HG02943 (cell line): ENCODE measurements around the gene NDUFA1.
A peak's percentile ranks its signal among the peaks of the same experiment; 100 is the strongest.
"Not testable (repeated sequence)": the region's sequence is repeated elsewhere in the genome, so short reads cannot be mapped to it uniquely, and the experiment has no call there.

ENCODE experiments used
- ATAC-seq: cut with Tn5 transposase; IDR thresholded peaks from one replicate; pipeline ENCODE4 v1.9.1; 2021; ENCODE audit warnings: mild to moderate bottlenecking, low read depth, moderate library complexity; ENCODE audit not compliant: unreplicated experiment

Gene NDUFA1

DNA sequence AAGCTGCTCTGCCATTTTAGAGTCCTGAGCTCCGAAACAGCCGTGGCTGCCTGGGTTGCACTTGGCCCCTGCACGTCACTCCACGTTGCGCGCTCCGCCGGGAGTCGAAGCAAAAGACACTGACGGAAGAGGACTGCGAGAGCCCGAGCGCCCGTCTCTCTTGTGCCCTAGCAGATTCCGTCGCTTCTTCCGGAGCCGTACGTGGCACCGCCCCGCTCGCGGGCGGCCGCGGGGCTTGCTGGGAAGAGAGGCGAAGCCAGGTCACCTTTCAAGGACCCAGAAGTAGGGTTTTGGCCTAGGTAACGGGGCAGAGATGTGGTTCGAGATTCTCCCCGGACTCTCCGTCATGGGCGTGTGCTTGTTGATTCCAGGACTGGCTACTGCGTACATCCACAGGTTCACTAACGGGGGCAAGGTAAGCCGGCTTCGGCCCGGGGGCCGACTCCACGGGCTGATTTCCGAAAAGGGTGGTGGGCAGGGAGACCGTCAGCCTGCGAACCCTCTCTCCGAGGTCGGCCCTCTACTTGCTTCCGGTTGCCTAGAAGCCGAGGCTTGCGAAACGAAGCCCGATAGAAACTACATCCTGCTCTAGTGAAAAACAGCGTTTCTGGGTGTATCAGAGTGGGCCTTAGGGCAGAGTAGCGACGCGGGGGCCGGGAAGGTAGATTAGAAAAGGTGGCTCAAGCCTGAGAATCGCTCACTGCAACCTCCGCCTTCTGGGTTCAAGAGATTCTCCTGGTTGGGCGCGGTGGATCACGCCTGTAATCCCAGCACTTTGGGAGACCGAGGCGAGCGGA lies at the start of gene NDUFA1, which contains the start of gene RNF113A:
NDUFA1 (plus strand) TSS at position 234 of the 797 bp plus-strand sequence; CDS start at position 314, 80 bp downstream.
RNF113A (minus strand) TSS at position 135 of the 797 bp plus-strand sequence; CDS start at position 15, 120 bp downstream.
- ATAC-seq: peak; percentile 73

DNA sequence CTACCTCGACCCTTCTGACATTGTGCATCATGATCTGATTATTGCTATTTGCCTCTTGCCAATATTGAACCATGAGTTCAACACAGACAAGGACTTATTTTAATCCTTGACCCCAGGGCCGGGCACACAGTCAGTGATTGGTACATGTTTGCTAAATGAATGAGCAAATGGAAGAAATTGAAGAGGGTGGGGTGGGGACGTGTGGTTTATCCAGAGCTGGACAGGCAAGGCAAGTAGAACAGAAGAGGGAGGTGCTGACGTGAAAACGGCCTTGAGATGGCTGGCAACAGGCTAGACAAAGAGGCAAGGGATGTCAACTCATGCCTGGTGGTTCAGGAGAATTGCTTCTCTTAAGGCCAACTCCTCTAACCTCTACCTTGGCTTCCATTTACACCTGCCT lies 47.4 kb upstream of the NDUFA1 start:
- ATAC-seq: not testable (repeated sequence)

DNA sequence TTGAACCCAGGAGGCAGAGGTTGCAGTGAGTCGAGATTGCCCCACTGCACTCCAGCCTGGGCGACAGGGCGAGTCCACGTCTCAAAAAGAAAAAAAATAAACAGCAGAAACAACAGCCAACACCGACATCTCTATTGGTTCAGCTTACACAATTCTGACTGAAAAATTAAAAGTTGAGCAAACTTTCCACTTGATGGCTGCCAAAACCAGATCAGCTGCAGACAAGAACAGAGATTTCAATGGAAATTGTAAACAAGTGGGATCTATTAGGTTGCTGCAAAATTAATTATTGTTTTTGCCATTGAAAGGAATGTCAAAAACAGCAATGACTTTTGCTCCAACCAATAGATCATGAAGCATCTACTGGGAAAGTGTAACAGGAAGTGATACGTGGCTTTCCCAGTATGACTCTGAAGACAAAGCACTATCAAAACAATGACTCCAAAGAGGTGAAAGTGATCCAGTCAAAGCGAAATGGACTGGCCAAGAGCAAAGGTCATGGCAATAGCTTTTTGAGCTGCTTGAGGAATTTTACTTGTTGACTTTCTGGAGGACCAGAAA lies 45.2 kb upstream of the NDUFA1 start:
- no peak for ATAC-seq

DNA sequence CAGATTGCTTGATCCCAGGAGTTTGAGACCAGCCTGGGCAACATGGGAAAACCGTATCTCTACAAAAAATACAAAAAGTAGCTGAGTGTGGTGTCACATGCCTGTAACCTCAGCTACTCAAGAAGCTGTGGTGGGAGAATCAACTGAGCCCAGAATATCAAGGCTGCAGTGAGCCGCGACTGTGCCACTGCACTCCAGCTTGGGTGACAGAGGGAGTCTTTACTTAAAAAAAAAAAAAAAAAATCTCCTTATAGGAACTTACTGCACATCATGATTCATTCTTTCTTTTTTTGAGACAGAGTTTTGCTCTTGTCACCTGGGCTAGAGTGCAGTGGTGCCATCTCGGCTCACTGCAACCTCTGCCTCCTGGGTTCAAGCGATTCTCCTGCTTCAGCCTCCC lies 43.2 kb upstream of the NDUFA1 start:
- ATAC-seq: no peak

DNA sequence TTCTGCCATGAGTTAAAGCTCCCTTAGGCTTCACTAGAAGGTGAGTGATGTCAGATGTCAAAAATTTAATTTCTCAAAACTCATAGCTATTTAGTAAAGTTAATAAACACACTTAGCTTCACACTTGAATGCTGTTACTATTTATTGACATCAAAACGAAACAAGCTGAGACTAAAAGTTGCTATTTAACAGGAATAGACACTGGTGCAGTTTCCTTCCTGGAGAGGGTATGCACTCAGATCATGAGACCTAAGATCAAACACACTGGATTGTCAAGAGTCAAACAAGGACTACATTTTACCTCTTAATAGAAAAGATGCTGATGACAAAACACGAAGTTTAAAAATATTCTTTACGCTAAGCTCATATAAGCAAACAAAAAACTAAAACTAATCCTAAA lies 37.7 kb upstream of the NDUFA1 start:
- ATAC-seq: no peak

DNA sequence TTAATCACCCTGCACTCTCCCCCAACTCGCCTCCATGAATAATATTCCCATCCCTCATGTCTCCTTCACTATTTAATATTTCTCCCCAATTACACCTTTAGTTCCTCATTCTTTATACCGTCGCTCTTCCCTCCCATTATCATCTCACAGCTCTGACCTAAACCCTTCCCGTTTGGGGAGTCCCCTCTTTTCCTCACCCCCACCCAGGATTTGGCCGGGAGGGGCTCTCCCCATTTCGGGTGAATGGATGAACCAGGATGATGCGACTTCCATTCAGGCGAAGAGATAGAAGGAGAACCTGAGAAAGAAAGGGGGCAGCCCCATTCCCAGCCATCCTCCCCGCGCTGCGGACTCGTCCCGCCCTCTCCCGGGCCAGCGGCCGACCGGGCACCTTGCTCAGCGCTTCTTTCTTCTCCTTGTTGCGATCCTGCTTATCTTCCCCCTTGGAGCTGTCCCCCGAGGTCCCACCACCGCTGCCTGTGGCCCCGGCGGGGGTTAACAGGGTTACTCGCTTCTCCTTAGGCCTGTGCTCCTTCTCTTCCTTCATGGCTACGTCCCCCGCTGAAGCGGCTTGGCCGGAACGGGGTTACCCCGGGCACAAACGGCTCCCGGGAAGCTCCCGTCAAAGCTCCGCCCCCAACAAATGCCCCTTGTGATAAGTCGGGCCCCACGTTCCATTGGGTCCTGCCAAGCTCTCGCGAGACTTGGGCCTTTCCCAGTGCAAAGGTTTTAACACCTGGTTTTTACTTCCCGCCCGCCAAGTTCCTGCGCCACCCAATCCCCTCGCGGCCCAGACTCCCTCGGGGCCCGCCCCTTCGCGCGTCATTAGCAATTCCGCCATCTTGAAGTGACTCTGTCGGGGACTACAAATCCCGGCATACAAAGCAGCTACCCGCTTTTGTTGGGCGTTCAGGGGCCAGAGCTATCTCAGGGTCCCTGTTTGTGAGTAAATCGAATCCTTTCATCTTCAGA lies 19.0 kb upstream of the NDUFA1 start, which contains the start of gene UPF3B:
UPF3B (minus strand) TSS at position 582 of the 972 bp plus-strand sequence; CDS start at position 547, 35 bp downstream.
- ATAC-seq: peak; percentile 98

DNA sequence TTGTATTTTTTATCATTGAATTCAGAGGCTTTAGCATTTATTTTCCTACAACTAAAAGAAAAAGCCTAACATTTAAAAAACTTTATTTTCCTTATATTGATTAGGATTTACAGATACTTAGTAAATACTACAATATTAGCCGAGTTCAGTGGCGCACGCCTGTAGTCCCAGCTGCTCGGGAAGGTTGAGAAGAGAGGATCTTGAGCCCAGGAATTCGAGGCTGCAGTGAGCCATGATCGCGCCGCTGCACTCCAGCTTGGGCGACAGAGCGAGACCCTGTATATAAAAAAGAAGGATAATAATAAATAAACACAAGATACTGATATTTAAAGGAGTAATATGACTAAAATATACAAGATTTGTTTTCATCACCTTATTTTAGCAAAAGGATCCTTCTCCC lies 18.2 kb upstream of the NDUFA1 start:
- no peak for ATAC-seq

DNA sequence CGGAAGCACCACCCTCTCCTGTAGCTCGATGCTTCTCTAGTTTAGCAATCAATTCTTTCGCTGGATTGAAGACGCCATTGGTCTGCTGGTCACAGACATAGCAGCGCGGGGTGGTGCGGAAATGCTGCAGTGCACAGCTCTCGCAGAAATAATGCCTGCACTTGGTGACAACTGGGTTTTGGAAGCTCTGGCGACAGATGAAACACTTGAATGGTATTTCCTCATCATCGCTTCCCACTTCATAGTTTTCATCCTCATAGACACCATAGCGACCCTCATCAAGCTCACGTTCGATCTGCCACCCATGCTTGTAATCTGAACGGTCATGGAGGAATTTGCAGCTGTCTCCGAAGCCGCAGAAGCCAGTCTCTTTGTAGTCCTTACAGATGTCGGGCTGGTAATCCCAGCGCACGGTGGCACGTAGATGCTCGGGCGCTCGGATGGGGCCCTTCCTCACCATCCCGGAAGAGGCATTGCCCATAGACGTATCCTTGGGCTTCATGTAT lies 953 bp upstream of the NDUFA1 start:
- ATAC-seq: peak; percentile 15

DNA sequence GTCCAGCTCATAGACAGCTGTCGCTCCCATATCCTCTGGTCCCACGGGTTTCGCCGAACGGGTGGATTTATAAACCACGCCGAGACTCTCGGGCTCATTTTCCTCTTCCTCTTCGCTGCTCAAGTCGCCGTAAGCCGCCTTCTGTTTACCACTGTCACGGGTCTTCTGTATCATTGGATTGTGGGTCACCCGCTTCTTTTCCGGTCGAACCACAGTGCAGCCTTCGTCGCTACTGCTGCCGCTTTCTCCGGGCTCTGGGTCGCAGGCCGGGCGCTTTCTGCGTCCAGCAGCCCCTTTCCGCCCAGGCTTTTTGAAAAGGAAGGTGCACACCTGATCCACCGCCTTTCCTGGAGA lies 410 bp upstream of the NDUFA1 start:
- ATAC-seq: peak; percentile 42

DNA sequence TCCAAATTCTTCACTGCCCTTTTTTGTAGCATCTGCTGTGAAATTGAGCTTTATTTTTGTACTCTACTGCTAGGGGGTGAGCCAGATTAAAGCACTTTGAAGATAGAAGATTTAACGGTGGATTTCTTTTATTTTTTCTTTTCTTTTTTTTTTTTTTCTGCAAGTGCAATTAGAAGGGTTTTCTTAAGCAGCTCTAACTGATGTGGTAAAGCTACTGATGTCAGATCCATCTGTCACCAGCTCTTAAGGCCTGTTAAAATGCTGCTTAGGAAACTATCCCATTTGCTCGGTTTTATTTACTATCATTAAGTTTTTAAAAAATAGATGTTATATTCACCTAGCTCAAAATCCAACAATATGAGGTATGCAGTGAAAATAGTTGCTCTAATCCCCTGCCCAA lies 7.1 kb downstream of the NDUFA1 start:
- ATAC-seq: no peak

DNA sequence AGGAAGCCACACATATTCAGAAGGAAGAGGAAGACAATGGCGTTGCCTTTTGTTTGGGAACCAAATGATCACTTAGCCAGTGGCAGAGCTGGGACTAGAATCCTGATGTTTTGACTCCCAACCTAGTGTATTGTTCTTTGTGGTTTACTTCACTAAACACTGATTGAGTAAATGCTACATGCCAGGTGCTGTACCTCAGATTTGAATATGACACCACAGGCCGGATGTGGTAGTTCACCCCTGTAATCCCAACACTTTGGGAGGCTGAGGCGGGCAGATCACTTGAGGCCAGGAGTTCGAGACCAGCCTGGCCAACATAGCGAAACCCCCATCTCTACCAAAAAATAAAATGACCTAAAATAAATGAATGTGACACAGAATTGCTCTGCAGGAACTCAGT lies 8.4 kb downstream of the NDUFA1 start:
- ATAC-seq: no peak

DNA sequence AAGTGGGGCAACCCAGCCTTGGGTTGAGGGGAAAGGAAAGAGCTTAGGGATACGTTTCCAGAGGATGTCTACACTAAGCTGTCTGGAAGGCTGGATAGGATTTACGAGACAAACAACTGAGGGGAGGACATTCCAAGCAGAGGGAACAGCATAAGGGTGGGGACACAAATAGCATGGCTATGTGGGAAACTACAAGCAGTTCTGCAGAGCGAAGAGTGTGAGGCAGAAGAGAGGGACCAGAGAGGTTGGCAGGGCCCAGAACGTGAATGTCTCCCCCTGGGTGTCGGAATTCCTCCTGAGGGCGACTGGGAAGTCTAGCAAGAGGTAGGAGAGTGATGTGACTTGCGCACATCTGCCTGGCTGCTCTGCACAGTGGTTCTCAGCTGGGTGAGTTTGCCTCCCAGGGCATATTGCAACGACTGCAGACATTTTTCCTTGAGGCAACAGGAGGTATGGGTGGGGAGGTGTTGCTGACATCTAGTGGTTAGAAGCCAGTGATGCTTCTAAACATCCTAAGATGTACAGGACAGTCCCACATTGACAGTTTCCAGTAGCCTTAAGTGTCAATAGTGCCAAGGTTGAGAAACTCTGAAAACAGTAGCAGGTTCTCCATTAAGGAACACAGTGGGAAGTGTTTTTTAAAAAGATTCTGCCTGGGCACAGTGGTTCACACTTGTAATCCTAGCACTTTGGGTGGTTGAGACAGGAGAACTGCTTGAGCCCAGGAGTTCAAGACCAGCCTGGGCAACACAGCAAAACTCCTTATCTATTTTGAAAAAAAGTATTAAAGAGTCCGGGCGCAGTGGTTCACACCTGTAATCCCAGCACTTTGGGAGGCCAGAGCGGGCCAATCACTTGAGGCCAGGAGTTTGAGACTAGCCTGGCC lies 9.2 kb downstream of the NDUFA1 start:
- ATAC-seq: peak; percentile 85

DNA sequence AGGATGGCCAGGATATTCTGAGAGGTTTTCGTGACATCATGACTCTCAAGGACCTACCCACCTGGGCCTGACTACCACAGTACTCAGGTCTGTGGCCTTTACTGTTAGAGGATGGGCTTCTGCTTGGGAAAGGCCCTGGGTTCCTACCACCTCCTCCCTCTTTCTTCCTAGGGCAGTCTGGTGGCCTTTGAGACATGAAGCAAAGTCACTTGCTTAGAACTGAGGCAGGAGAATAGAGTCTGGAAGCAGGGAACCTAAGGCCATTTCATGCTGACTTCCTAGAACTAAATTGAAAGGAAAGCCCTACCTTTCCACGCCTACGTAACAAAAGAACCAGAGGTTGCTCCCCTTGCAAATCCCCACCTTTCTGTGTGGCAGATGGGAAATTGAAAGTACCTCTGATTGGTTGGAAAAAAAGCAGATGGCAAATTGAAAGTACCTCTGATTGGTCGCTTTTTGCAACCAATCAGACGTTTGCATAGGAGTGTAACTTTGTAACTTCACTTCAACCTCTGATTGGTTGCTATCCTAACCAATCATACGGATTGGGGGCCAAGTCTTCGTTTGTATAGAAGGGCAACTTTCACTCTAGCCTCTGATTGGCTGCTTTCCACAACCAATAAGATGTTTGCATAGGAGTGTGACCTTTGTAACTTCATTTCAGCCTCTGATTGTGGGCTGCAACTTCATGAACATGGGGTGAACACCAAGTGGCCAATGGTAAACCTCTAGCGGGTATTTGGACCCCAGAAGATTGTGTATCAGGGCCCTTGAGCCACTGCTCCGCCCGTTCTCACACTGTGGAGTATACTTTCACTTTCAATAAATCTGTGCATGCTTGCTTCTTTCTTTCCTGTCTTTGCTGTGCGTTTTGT lies 14.2 kb downstream of the NDUFA1 start:
- no peak for ATAC-seq

DNA sequence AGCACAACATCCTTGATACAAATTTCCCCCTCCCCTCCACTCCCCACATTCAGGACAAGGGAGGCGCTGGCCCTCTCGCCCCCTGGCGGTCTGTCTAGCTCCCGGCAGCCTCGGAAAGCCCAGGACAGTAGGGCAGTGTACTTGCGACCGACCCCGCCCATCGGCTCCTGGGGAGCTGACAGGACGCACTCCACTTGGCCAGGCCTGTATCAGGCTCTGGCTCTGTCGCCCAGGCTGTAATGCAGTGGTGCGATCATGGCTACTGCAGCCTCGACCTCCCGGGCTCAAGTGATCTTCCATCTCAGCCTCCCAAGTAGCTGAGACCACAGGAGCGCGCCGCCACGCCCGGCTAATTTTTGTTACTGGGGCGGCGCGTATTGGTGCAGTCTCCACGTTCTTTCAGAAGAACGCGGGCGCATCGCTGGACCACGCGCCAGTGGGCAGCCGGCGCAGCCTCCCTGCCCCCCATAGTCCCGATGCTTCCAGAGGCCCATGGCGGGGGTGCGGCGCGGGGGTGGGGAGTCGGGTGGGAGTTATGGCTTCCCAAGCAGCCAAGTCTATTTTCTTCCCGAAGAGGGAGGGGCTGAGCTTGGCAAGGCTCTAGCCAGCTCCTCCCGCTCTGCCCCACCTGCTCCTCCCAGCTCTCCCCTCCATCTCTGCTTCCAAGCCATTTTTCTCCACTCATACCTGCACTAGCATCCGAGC lies 16.2 kb downstream of the NDUFA1 start:
- no peak for ATAC-seq

DNA sequence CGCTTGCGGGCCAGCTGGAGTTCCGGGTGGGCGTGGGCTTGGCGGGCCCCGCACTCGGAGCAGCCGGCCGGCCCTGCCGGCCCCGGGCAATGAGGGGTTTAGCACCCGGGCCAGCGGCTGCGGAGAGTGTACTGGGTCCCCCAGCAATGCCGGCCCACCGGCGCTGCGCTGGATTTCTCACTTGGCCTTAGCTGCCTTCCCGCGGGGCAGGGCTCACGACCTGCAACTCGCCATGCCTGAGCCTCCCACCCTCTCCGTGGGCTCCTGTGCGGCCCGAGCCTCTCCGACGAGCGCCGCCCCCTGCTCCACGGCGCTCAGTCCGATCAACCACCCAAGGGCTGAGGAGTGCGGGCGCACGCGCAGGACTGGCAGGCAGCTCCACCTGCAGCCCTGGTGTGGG lies 19.0 kb downstream of the NDUFA1 start:
- ATAC-seq: not testable (repeated sequence)

DNA sequence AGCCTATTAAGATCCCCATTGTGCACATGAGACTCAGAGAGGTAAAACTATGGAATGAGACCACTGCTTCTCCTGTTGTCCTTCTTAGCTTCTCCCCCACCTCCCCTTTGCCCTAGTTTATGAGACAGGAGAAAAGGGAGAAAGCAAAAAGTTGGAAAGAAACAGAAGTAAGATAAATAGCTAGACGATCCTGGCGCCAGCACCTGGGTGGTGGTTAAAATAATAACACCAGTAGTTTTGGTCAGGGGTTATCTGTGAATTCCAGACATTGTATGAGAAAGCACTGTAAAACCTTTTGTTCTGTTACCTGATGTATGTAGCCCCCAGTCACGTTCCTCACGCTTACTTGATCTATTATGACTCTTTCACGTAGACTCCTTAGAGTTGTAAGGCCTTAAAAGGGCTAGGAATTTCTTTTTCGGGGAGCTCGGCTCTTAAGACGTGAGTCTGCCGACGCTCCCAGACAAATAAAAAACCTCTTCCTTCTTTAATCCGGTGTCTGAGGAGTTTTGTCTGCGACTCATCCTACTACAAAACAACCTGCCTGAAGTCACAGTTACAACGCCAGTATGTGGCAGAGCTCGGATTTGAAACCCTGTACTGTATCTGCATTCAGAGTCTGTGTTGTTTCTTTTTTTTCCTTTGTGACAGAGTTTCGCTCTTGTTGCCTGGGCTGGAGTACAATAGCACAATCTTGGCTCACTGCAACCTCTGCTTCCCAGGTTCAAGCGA lies 20.5 kb downstream of the NDUFA1 start:
- ATAC-seq: not testable (repeated sequence)

DNA sequence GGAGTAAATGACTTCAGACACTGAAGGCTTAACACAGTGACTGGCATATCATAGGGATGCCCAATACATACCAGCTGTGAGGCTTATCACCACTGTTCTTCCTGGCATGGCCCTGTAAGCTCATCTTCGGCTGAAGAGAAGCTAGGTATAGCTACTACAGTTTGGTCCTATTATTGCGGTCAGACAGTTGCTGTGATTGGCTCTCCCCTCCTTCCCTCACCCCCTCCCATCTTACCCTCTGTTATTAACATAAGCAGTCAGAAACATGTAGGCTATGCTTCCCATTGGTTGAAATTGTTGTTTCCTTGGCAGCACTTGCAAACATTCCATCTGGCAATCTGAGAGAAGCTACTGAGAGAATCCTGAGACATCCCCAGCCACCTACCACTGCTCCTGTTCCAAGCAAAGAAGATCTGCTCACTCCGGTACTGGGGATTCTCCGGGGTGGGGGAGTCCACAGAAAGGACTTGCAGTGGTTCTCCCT lies 24.3 kb downstream of the NDUFA1 start, which contains the start of gene AKAP14:
AKAP14 (plus strand) TSS at position 51 of the 484 bp plus-strand sequence. CDS start 7,331 bp downstream, outside the sequence.
- no peak for ATAC-seq
